Anterior cingulate cortex (tissue), 58 donors: ENCODE data around the gene ZBTB4.

ENCODE experiments used
- DNase-seq, 58 donors: peaks; one replicate each; lab custom pipeline; 2025; lab: John Stamatoyannopoulos, UW

Gene ZBTB4, protein sequence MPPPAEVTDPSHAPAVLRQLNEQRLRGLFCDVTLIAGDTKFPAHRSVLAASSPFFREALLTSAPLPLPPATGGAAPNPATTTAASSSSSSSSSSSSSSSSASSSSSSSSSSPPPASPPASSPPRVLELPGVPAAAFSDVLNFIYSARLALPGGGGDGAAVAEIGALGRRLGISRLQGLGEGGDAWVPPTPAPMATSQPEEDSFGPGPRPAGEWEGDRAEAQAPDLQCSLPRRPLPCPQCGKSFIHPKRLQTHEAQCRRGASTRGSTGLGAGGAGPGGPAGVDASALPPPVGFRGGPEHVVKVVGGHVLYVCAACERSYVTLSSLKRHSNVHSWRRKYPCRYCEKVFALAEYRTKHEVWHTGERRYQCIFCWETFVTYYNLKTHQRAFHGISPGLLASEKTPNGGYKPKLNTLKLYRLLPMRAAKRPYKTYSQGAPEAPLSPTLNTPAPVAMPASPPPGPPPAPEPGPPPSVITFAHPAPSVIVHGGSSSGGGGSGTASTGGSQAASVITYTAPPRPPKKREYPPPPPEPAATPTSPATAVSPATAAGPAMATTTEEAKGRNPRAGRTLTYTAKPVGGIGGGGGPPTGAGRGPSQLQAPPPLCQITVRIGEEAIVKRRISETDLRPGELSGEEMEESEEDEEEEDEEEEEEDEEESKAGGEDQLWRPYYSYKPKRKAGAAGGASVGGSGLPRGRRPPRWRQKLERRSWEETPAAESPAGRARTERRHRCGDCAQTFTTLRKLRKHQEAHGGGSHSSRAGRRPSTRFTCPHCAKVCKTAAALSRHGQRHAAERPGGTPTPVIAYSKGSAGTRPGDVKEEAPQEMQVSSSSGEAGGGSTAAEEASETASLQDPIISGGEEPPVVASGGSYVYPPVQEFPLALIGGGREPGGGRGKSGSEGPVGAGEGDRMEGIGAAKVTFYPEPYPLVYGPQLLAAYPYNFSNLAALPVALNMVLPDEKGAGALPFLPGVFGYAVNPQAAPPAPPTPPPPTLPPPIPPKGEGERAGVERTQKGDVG

GRCh38 chr17:7479213-7480088 is at the start of gene ZBTB4:
Gene ZBTB4 (minus strand): TSS chr17:7479631. CDS start chr17:7466801, 12,830 bp downstream.
- peak in 46 of 58 donors; percentile 7 to 75 (median 60) for DNase-seq

GRCh38 chr17:7528842-7529241 is 49.4 kb upstream of the ZBTB4 start:
- no peak for DNase-seq

DNA sequence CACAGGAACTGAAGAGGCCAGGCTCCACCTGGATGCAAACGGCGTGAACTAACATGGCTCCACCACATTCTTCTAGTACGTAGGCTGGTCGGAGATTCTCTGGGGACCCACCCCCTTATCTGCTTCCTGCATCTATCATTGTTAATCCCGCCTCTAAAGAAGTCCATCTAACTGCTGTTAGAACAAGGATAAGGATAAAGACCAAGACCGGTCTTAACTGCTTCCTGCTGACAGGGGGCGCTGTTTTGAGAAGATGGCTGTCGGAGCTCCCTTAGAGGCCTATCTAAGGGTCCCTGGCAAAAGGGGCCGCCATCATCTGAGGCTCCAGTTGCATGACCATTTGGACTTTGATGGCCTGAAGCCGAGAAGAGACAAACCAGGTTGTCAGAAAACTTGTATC is 43.6 kb upstream of the ZBTB4 start:
- DNase-seq = no peak

- no peak for DNase-seq
These were observed 36.6 kb upstream of the ZBTB4 start for GRCh38 chr17:7515911-7516610.

DNA sequence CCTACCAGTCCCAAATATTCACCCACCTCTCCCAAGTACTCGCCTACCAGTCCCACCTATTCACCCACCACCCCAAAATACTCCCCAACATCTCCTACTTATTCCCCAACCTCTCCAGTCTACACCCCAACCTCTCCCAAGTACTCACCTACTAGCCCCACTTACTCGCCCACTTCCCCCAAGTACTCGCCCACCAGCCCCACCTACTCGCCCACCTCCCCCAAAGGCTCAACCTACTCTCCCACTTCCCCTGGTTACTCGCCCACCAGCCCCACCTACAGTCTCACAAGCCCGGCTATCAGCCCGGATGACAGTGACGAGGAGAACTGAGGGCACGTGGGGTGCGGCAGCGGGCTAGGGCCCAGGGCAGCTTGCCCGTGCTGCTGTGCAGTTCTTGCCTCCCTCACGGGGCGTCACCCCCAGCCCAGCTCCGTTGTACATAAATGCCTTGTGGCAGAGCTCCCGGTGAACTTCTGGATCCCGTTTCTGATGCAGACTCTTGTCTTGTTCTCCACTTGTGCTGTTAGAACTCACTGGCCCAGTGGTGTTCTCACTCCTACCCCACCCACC is 34.5 kb upstream of the ZBTB4 start:
- DNase-seq = peak in 1 of 58 donors; percentile 5

- no peak for DNase-seq
These were observed 33.6 kb upstream of the ZBTB4 start for GRCh38 chr17:7512824-7513540.

DNA sequence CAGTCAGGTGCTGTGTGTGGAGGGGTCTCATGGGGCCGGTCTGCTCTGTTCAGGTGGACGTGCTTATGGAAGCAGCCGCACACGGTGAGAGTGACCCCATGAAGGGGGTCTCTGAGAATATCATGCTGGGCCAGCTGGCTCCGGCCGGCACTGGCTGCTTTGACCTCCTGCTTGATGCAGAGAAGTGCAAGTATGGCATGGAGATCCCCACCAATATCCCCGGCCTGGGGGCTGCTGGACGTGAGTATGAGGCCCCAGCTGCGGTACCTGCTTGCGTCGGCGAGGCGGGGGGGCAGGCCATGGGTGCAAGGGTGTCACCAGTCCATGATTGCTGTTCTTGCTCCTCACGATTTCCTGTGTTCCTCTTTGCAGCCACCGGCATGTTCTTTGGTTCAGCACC is 32.7 kb upstream of the ZBTB4 start:
- no peak for DNase-seq

DNA sequence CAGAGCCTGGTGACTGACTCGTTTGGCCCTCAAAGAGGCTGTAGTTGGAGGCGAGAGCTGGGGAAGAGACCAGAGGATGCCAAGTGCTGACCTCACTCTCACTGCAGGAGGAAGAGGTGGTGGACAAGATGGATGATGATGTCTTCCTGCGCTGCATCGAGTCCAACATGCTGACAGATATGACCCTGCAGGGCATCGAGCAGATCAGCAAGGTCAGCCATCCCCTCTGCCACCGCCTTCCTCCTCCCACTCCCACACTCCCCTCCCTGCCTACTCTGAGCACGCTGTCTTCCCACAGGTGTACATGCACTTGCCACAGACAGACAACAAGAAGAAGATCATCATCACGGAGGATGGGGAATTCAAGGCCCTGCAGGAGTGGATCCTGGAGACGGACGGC is 31.7 kb upstream of the ZBTB4 start:
- no peak for DNase-seq

DNA sequence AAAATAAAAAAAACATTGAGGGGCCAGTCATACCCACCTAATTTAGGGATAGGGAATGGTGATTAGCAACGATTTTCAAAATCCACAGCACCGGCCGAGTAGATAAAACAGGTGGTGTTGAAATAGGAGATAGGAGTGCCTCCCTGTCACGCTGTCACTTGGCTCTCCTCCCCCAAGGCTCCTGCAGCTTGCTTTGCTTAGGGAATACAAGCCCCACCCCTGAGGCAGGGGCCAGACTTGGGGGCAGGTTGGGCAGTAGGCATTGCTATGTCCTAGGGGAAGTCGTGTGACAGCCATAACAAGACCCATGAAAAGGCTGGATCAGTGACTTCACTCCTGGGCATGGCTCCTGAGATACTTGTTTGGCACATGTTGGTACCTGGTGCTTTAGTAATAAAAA is 30.5 kb upstream of the ZBTB4 start:
- DNase-seq = no peak

DNA sequence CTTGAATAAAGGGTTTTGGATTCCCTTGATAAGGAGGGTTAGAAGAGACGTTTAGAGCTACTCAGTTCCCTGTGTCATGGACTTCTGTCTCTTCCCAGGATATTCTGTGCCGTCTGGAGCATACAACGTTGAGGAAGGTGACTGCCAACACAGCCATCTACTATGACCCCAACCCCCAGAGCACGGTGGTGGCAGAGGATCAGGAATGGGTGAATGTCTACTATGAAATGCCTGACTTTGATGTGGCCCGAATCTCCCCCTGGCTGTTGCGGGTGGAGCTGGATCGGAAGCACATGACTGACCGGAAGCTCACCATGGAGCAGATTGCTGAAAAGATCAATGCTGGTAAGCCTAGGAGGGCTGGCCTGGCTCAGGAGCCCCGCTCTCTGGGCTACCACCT is 29.4 kb upstream of the ZBTB4 start:
- DNase-seq = no peak

DNA sequence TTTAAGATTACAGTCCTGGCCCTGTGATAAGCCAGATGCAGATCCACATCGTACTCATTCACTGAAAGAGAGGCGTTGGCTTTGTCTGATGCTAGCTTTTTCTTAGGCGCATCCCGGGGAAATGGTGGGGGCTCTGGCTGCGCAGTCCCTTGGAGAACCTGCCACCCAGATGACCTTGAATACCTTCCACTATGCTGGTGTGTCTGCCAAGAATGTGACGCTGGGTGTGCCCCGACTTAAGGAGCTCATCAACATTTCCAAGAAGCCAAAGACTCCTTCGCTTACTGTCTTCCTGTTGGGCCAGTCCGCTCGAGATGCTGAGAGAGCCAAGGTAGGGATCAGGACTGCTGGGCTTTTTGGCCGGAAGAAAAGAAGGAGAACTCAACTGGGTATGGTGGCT is 28.7 kb upstream of the ZBTB4 start:
- no peak for DNase-seq

DNA sequence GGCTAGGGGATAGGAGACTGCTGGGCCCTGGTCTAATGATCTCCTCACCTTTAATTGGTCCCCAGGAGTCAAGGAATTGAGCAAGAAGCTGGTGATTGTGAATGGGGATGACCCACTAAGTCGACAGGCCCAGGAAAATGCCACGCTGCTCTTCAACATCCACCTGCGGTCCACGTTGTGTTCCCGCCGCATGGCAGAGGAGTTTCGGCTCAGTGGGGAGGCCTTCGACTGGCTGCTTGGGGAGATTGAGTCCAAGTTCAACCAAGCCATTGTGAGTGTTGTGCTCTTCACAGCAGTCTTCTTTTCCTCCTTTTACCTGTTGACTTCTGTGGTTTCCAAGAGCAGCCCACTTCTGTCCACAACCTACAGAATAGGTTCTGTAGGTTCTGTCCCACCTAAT is 24.1 kb upstream of the ZBTB4 start:
- DNase-seq = no peak

GRCh38 chr17:7502987-7503386 is 23.6 kb upstream of the ZBTB4 start:
- DNase-seq = no peak

- DNase-seq = no peak
These were observed 22.9 kb upstream of the ZBTB4 start for GRCh38 chr17:7502171-7502847.

- no peak for DNase-seq
These were observed 22.3 kb upstream of the ZBTB4 start for GRCh38 chr17:7501729-7502128.

DNA sequence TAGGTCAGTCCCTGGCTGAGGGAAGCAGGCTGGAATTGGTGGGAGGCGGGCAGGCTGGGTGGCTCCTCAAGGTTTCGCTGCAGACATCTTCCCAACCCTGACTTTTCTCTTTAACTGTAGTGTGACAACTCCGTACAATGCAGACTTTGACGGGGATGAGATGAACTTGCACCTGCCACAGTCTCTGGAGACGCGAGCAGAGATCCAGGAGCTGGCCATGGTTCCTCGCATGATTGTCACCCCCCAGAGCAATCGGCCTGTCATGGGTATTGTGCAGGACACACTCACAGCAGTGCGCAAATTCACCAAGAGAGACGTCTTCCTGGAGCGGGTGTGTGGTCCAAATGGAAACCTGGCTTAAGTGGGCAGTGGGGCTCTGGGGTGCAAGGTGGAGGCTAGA is 19.7 kb upstream of the ZBTB4 start:
- no peak for DNase-seq

DNA sequence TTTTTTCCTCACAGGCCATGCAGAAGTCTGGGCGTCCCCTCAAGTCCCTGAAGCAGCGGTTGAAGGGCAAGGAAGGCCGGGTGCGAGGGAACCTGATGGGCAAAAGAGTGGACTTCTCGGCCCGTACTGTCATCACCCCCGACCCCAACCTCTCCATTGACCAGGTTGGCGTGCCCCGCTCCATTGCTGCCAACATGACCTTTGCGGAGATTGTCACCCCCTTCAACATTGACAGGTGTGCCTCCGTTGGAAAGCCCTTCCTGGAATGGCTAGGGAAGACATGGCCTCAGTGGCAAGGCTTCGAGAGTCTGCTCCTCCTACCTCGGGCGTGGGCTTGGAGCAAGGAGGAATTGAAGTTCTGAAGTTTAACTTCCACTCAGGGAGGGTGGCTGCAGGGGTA is 18.2 kb upstream of the ZBTB4 start:
- DNase-seq = no peak

DNA sequence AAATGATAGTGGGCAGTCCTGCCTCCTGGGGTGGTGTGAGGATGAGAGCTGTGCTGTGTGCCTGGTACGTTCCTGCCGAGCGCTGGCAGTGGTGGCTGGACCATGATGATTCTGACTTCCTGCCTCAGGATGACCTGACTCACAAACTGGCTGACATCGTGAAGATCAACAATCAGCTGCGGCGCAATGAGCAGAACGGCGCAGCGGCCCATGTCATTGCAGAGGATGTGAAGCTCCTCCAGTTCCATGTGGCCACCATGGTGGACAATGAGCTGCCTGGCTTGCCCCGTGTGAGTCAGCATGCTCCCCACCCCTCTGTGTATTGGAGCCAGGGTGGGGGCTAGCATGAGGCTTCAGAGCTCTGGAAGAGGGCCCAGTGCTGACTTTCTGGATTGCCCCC is 17.8 kb upstream of the ZBTB4 start:
- no peak for DNase-seq
